Skeletal muscle tissue (tissue), 4 donors: ENCODE measurements around the gene CHMP1A. TPM values are rescaled to one million over a fixed set of nuclear protein-coding genes. Genes with fewer than 3 reads are reported as not detected.
"Not testable (repeated sequence)": the region's sequence is repeated elsewhere in the genome, so short reads cannot be mapped to it uniquely, and the experiment has no call there.

ENCODE experiments used
- H3K27ac ChIP-seq: one replicate; pipeline ENCODE4 v1.7.0; 2013; ENCODE audit warnings: mild to moderate bottlenecking, low read depth, low read length, inconsistent platforms
- H3K27me3 ChIP-seq, 3 donors: one replicate each; pipeline ENCODE4 v1.7.0; 2013; ENCODE audit warnings: low read length in 3 of 3; ENCODE audit not compliant: control insufficient read depth in 3 of 3, insufficient read depth in 3 of 3
- H3K36me3 ChIP-seq, 3 donors: one replicate each; pipeline ENCODE4 v1.7.0; 2013; ENCODE audit warnings: low read length in 3 of 3; ENCODE audit not compliant: control insufficient read depth in 3 of 3, insufficient read depth in 3 of 3
- H3K4me1 ChIP-seq, 3 donors: one replicate each; pipeline ENCODE4 v1.7.0; 2013; ENCODE audit warnings: low read length in 3 of 3, mild to moderate bottlenecking in 3 of 3; ENCODE audit not compliant: control insufficient read depth in 3 of 3, insufficient read depth in 3 of 3
- H3K4me3 ChIP-seq, 3 donors: one replicate each; pipeline ENCODE4 v1.7.0; 2013; ENCODE audit warnings: low read length in 3 of 3
- H3K9ac ChIP-seq, 3 donors: one replicate each; pipeline ENCODE4 v1.7.0; 2013; ENCODE audit warnings: low read length in 3 of 3, mild to moderate bottlenecking in 3 of 3, moderate library complexity in 2 of 3, low read depth in 1 of 3
- H3K9me3 ChIP-seq, 3 donors: one replicate each; pipeline ENCODE4 v1.7.0; 2013; ENCODE audit warnings: low read length in 3 of 3; ENCODE audit not compliant: control insufficient read depth in 3 of 3
- total RNA-seq: library from RNA; depleted of rRNA; stranded (reverse); fragments of >200 nt; gene quantifications from one replicate; pipeline ENCODE4 v1.2.3, GENCODE V29; 2014
- donor health status: Osteomylitis.

Gene CHMP1A
- total RNA-seq, 1 donor from 2014 or later, result 40.2 TPM

GRCh38 chr16:89698717-89699116 is 41.2 kb upstream of the CHMP1A start:
- peaks cover 14 to 29% (median 23%) of the 10 kb centered on the region in 3 donors for H3K4me1 ChIP-seq
- H3K36me3 ChIP-seq, result peaks cover under 1 to 16% (median 6%) of the 10 kb centered on the region in 3 donors
- not testable (repeated sequence) for H3K27ac ChIP-seq, H3K4me3 ChIP-seq, H3K9me3 ChIP-seq, H3K9ac ChIP-seq
- H3K27me3 ChIP-seq, result peaks cover 3 to 15% (median 13%) of the 10 kb centered on the region in 3 donors

- Histone ChIP-seq H3K9ac (peak overlapping the region in 1 of 3 donors; percentile 43), H3K9me3 (no peaks in the 10 kb centered on the region), H3K4me1 (peaks cover 14 to 29% (median 23%) of the 10 kb centered on the region in 3 donors), H3K27ac (no peak overlapping the region), H3K27me3 (peaks cover 0 to 6% (median 4%) of the 10 kb centered on the region in 3 donors), H3K4me3 (no peak overlapping the region), H3K36me3 (peaks cover 7 to 24% (median 11%) of the 10 kb centered on the region in 3 donors)
Measured at GRCh38 chr16:89697616-89698331, 40.3 kb upstream of the CHMP1A start.

- Histone ChIP-seq H3K4me3 (no peak overlapping the region), H3K4me1 (peaks cover 14 to 29% (median 23%) of the 10 kb centered on the region in 3 donors), H3K9me3 (no peaks in the 10 kb centered on the region), H3K27ac (no peak overlapping the region), H3K27me3 (peaks cover 0 to 6% (median 4%) of the 10 kb centered on the region in 3 donors), H3K36me3 (peaks cover 7 to 27% (median 11%) of the 10 kb centered on the region in 3 donors), H3K9ac (no peak overlapping the region)
Measured at GRCh38 chr16:89697161-89697615, 39.7 kb upstream of the CHMP1A start.

- no peak overlapping the region for H3K4me3 ChIP-seq
- H3K4me1 ChIP-seq, result peaks cover 14 to 27% (median 18%) of the 10 kb centered on the region in 3 donors
- H3K27me3 ChIP-seq, result peaks cover 0 to 6% (median 4%) of the 10 kb centered on the region in 3 donors
- peaks cover 7 to 29% (median 14%) of the 10 kb centered on the region in 3 donors for H3K36me3 ChIP-seq
- no peak overlapping the region for H3K27ac ChIP-seq
- H3K9me3 ChIP-seq, result no peaks in the 10 kb centered on the region
- H3K9ac ChIP-seq, result no peak overlapping the region
Measured at GRCh38 chr16:89696670-89697128, 39.2 kb upstream of the CHMP1A start.

GRCh38 chr16:89695875-89696669 is 38.6 kb upstream of the CHMP1A start:
- peaks cover 14 to 25% (median 17%) of the 10 kb centered on the region in 3 donors for H3K4me1 ChIP-seq
- H3K27me3 ChIP-seq, result peaks cover 0 to 6% (median 4%) of the 10 kb centered on the region in 3 donors
- H3K27ac ChIP-seq, result no peak overlapping the region
- no peak overlapping the region for H3K4me3 ChIP-seq
- peaks cover 11 to 34% (median 21%) of the 10 kb centered on the region in 3 donors for H3K36me3 ChIP-seq
- H3K9me3 ChIP-seq, result no peaks in the 10 kb centered on the region
- no peak overlapping the region for H3K9ac ChIP-seq

- H3K9me3 ChIP-seq, result no peaks in the 10 kb centered on the region
- H3K27me3 ChIP-seq, result peaks cover 0 to 4% (median 0%) of the 10 kb centered on the region in 3 donors
- H3K36me3 ChIP-seq, result peaks cover 14 to 40% (median 26%) of the 10 kb centered on the region in 3 donors
- H3K4me3 ChIP-seq, result no peak overlapping the region
- no peak overlapping the region for H3K27ac ChIP-seq
- H3K9ac ChIP-seq, result no peak overlapping the region
- H3K4me1 ChIP-seq, result peaks cover 6 to 17% (median 10%) of the 10 kb centered on the region in 3 donors
Measured at GRCh38 chr16:89695086-89695874, 37.8 kb upstream of the CHMP1A start.

GRCh38 chr16:89694784-89695085 is 37.2 kb upstream of the CHMP1A start:
- Histone ChIP-seq H3K36me3 (peaks cover 17 to 45% (median 26%) of the 10 kb centered on the region in 3 donors), H3K4me1 (peaks cover under 1 to 12% (median 5%) of the 10 kb centered on the region in 3 donors)
- not testable (repeated sequence) for H3K27me3 ChIP-seq, H3K27ac ChIP-seq, H3K9ac ChIP-seq, H3K4me3 ChIP-seq, H3K9me3 ChIP-seq

- Histone ChIP-seq H3K4me1 (peaks cover 0 to 10% (median 5%) of the 10 kb centered on the region in 3 donors), H3K27ac (no peak overlapping the region), H3K4me3 (no peak overlapping the region), H3K36me3 (peaks cover 19 to 45% (median 27%) of the 10 kb centered on the region in 3 donors), H3K27me3 (peaks cover 0 to 4% (median 0%) of the 10 kb centered on the region in 3 donors), H3K9ac (no peak overlapping the region), H3K9me3 (no peaks in the 10 kb centered on the region)
Measured at GRCh38 chr16:89693931-89694783, 36.6 kb upstream of the CHMP1A start.

- no peak overlapping the region for H3K9ac ChIP-seq
- peaks cover 0 to 4% (median 0%) of the 10 kb centered on the region in 3 donors for H3K27me3 ChIP-seq
- no peaks in the 10 kb centered on the region for H3K9me3 ChIP-seq
- H3K4me1 ChIP-seq, result peaks cover 0 to 12% (median 8%) of the 10 kb centered on the region in 3 donors
- H3K36me3 ChIP-seq, result peaks cover 19 to 45% (median 29%) of the 10 kb centered on the region in 3 donors
- no peak overlapping the region for H3K27ac ChIP-seq
- H3K4me3 ChIP-seq, result no peak overlapping the region
Measured at GRCh38 chr16:89693289-89693731, 35.8 kb upstream of the CHMP1A start.
